MCF 10A (cell line): ENCODE results near the gene AK6. TPM values are rescaled to one million over a fixed set of nuclear protein-coding genes. Genes with fewer than 3 reads are reported as not detected.

Experiments
- Bru-seq: library from RNA; stranded (reverse); fragments of 400-500 nt; gene quantifications from one replicate; lab custom pipeline; 2021; lab: Mats Ljungman, UMichigan
- BruChase-seq, 2 experiments: library from RNA; stranded (reverse); fragments of 400-500 nt; gene quantifications; one replicate each; lab custom pipeline; 2021; lab: Mats Ljungman, UMichigan
- BruUV-seq: library from RNA; stranded (reverse); fragments of 400-500 nt; replicated peaks from 2 replicates; lab custom pipeline; 2021; lab: Mats Ljungman, UMichigan
- CTCF ChIA-PET: fragments of 300-600 bp; sonication (Branson Sonifier 250); formaldehyde crosslinking; extraction: SDS; loops from one replicate; lab custom pipeline; 2021; ENCODE audit warnings: antibody characterized with exemption, inconsistent platforms; lab: Yijun Ruan, JAX
- POLR2A ChIA-PET: fragments of 300-600, 350-650 bp; sonication (Branson Sonifier 250); formaldehyde crosslinking; extraction: SDS; loops from one replicate; lab custom pipeline; 2020; ENCODE audit warnings: antibody characterized with exemption, inconsistent platforms; lab: Yijun Ruan, JAX
- DNase-seq: peaks from one replicate; pipeline ENCODE4 v3.0.0-alpha.2; 2018; ENCODE audit not compliant: unreplicated experiment
- H3K27ac Mint-ChIP-seq: one replicate; pipeline ENCODE4 v1.8.0; 2022; ENCODE audit warnings: mild to moderate bottlenecking, low read depth, mixed read lengths; ENCODE audit not compliant: unreplicated experiment
- H3K27me3 Mint-ChIP-seq: one replicate; pipeline ENCODE4 v1.8.0; 2022; ENCODE audit warnings: mixed read lengths; ENCODE audit not compliant: insufficient read depth, unreplicated experiment
- H3K36me3 Mint-ChIP-seq: one replicate; pipeline ENCODE4 v1.8.0; 2022; ENCODE audit warnings: mild to moderate bottlenecking, moderate library complexity, mixed read lengths; ENCODE audit not compliant: insufficient read depth, unreplicated experiment
- H3K4me1 Mint-ChIP-seq: one replicate; pipeline ENCODE4 v1.8.0; 2022; ENCODE audit warnings: mixed read lengths; ENCODE audit not compliant: insufficient read depth, unreplicated experiment
- H3K4me3 Mint-ChIP-seq: one replicate; pipeline ENCODE4 v1.8.0; 2022; ENCODE audit warnings: mild to moderate bottlenecking, moderate library complexity, mixed read lengths; ENCODE audit not compliant: unreplicated experiment
- H3K9me3 Mint-ChIP-seq: one replicate; pipeline ENCODE4 v1.8.0; 2022; ENCODE audit warnings: mixed read lengths; ENCODE audit not compliant: unreplicated experiment
- intact Hi-C: fragments of 100-400 bp; cut with micrococcal nuclease; formaldehyde crosslinking; loops from 2 replicates; pipeline ENCODE4 v1.14.1; 2022
- long read RNA-seq: library from polyadenylated mRNA; stranded (forward); transcript quantifications from one replicate; pipeline ENCODE4 v2.0.0, GENCODE V29; 2022
- total RNA-seq: library from RNA; stranded (reverse); gene quantifications from 2 replicates; pipeline ENCODE4 v1.2.3, GENCODE V29; 2022
- TF ChIP-seq, protein P1 (sequence below): fragments of 200-600 bp; IDR thresholded peaks from one replicate; pipeline ENCODE4 v1.8.0; 2022; ENCODE audit warnings: antibody characterized with exemption, mild to moderate bottlenecking; ENCODE audit not compliant: unreplicated experiment

Gene AK6
- total RNA-seq (52.4 and 64.3 TPM in 2 replicates), Bru-seq, nascent RNA (percentile 88 among the genes with signal in this experiment), BruChase-seq, experiment 1, labeled RNA remaining after a 6-hour chase (percentile 87 among the genes with signal in this experiment), BruChase-seq, experiment 2, labeled RNA remaining after a 2-hour chase (percentile 89 among the genes with signal in this experiment)
- long read RNA-seq, transcript AK6-202 (5 exons, 1,648 nt): major isoform, 97 of 118 reads
- long read RNA-seq, transcript AK6-201 (5 exons, 1,183 nt): minor isoform, 8 of 118 reads
- long read RNA-seq, partial matches to known transcripts: 2 of 118 reads
- long read RNA-seq, other reads (novel, unspliced or antisense): 10 of 118 reads

DNA sequence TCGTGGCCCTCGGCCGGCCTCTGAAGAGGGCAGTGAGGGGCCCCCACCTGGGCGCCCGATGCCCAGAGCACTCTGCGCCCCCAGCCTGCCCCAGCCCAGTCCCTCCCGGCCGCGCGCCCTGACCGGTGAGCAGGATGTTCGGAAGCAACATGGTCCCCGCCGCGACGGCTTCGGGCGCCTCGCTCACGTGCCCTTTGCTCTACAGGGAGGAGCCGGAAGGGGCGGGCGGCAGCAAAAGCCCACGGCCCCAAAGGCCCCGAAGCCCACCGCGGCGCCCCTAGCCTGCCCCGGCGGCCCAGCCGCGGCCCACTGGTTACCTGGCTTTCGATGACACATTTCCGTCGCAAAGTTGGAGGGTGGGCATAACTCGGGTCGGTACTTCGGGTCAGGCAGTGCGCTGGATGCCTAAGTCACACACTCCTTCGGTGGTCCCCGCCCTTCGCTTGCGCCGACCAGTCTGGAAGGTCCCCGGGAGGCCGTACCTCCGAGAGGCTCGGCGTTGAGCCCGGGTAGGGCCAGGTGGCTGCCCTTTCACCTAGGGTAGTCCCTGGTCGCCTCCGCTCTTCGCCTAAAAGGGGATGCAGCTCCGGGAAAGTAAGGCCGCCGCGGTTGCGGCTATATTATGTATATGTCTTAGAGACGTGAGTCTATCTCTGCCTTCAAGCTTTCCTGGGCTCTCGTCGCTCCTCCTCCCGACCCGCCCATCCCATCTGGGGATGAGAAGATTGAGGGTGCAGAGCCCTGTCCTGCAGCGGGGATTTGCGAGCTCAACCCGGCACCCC, at the start of gene AK6, which contains the start of the genes RAD17 and TAF9:
TSS of gene AK6 (minus strand) at position 181 of the 782 bp plus-strand sequence. CDS start at position 151, 30 bp downstream.
TSS of gene RAD17 (plus strand) at position 479 of the 782 bp plus-strand sequence. CDS start 2,391 bp downstream, outside the sequence.
TSS of gene TAF9 (minus strand) at position 181 of the 782 bp plus-strand sequence. CDS start 3,783 bp downstream, outside the sequence.
- Mint-ChIP-seq H3K27me3 (no peaks in the 10 kb centered on the region), H3K27ac (peak within 1 kb of the TSS; percentile 99), H3K36me3 (peaks cover 44% of the 10 kb centered on the region), H3K4me3 (peak within 1 kb of the TSS; percentile 79), H3K4me1 (peaks cover 28% of the 10 kb centered on the region), H3K9me3 (no peaks in the 10 kb centered on the region)
- intact Hi-C loops: loop anchor here (1.0 kb wide), 1 partner anchor 276 kb away; no protein-coding TSS in a partner anchor
- CTCF ChIA-PET: interaction anchor here (0.5 to 1.1 kb wide), 2 partner anchors 33 to 276 kb away, joined by 3 to 5 read pairs; partner anchors contain the start of gene SLC30A5
- BruUV-seq: no TSS peak
- TF ChIP-seq, protein P1, sequence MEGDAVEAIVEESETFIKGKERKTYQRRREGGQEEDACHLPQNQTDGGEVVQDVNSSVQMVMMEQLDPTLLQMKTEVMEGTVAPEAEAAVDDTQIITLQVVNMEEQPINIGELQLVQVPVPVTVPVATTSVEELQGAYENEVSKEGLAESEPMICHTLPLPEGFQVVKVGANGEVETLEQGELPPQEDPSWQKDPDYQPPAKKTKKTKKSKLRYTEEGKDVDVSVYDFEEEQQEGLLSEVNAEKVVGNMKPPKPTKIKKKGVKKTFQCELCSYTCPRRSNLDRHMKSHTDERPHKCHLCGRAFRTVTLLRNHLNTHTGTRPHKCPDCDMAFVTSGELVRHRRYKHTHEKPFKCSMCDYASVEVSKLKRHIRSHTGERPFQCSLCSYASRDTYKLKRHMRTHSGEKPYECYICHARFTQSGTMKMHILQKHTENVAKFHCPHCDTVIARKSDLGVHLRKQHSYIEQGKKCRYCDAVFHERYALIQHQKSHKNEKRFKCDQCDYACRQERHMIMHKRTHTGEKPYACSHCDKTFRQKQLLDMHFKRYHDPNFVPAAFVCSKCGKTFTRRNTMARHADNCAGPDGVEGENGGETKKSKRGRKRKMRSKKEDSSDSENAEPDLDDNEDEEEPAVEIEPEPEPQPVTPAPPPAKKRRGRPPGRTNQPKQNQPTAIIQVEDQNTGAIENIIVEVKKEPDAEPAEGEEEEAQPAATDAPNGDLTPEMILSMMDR: no peak
- peak; percentile 93 for DNase-seq
- POLR2A ChIA-PET: interaction anchor here (0.6 to 1.8 kb wide), 15 partner anchors 10 to 276 kb away, joined by 3 to 12 read pairs (median 3); partner anchors contain the start of genes CCDC125, CDK7 and SLC30A5

DNA sequence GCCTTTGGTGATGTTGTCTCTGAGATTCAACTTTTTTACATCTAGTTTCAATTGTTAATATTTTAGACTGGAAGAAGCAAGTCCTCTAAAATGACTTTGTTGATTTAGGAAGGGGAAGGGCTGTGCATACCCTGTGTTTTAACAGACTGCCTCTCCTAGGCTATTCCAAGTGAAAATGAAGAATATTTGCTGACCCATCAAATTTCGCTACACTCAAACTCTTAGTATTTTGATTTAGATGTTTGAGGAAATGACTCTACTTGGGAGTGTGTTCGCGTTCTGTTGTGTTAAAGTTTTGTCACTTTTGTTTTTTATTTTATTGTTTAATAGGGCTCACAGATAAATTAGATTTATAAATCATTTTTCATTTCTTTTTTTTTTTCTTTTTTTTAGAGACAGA, 49.2 kb upstream of the AK6 start:
- H3K4me3 Mint-ChIP-seq: no peak overlapping the region
- intact Hi-C loops: no loop called here
- peaks cover 23% of the 10 kb centered on the region for H3K36me3 Mint-ChIP-seq
- DNase-seq: no peak
- no peaks in the 10 kb centered on the region for H3K9me3 Mint-ChIP-seq
- CTCF ChIA-PET: interaction anchor here (0.8 kb wide), 1 partner anchor 394 kb away, joined by 6 read pairs; no protein-coding TSS in a partner anchor
- BruUV-seq: no TSS peak
- H3K27ac Mint-ChIP-seq: no peak overlapping the region
- peaks cover 16% of the 10 kb centered on the region for H3K4me1 Mint-ChIP-seq
- POLR2A ChIA-PET: no interaction called here
- TF ChIP-seq, protein P1: no peak
- H3K27me3 Mint-ChIP-seq: no peaks in the 10 kb centered on the region

DNA sequence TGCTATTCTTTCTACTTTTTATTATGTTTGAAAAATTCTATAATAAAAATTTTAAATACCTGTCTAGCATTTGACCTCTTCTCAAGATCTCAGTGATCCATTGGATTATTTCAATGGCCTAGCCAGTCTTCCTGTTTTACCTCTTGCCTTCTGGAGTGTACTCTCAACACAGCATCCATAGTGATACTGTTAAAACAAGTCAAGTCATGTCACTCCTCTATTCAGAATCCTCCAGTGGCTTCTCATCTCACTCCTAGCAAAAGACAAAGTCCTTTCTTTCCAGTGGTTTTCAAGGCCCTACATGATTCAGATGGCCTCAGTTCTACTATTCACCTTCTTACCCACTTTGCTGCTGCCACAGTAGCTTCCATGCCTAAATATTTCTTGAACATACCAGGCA, 47.4 kb upstream of the AK6 start:
- no TSS peak for BruUV-seq
- H3K4me3 Mint-ChIP-seq: peak overlapping the region; percentile 87
- POLR2A ChIA-PET: interaction anchor here (0.6 to 4.1 kb wide), 7 partner anchors 10 to 102 kb away, joined by 3 to 45 read pairs (median 5); partner anchors contain the start of genes CCDC125 and OCLN

More for the DNA sequence above, 47.4 kb upstream of the AK6 start:
- TF ChIP-seq, protein P1: no peak
- intact Hi-C loops: no loop called here
- DNase-seq: no peak
- Mint-ChIP-seq H3K36me3 (peaks cover 19% of the 10 kb centered on the region), H3K9me3 (no peaks in the 10 kb centered on the region), H3K27ac (peak overlapping the region; percentile 90), H3K27me3 (no peaks in the 10 kb centered on the region), H3K4me1 (peaks cover 16% of the 10 kb centered on the region)
- CTCF ChIA-PET: interaction anchor here (0.6 to 0.7 kb wide), 2 partner anchors 51 to 80 kb away, joined by 3 to 4 read pairs; no protein-coding TSS in a partner anchor
